SK-N-SH (cell line): Measurements from ENCODE around the gene CHRNE. TPM values are rescaled to one million over a fixed set of nuclear protein-coding genes. Genes with fewer than 3 reads are reported as not detected.

Experiments used
- CTCF ChIA-PET: fragments of 300-600, 350-600 bp; formaldehyde crosslinking; extraction: SDS; loops from one replicate; lab custom pipeline; 2021; lab: Yijun Ruan, JAX
- POLR2A ChIA-PET: fragments of 350-600 bp; sonication (Branson Sonifier 250); formaldehyde crosslinking; extraction: SDS; loops from one replicate; lab custom pipeline; 2020; ENCODE audit warnings: antibody characterized with exemption, inconsistent platforms; lab: Yijun Ruan, JAX
- DNase-seq: peaks from one replicate; pipeline ENCODE4 v3.0.0; 2012
- H2AFZ ChIP-seq: fragments of 200-600 bp; sonication (generic); 2 replicates; pipeline ENCODE4 v1.8.1; 2016; ENCODE audit warnings: antibody characterized with exemption, mild to moderate bottlenecking, low read depth
- H3F3A ChIP-seq: fragments of 200-600 bp; sonication (generic); replicated peaks from 2 replicates; pipeline ENCODE3; 2016; ENCODE audit warnings: antibody characterized with exemption, mild to moderate bottlenecking; ENCODE audit not compliant: insufficient read depth
- H3K27ac ChIP-seq, 2 experiments: fragments of 200-500 bp in 1 of 2; fragments of 200-600 bp in 1 of 2; sonication (Bioruptor generic) in 1 of 2; sonication (generic), shearing (Covaris generic) in 1 of 2; 2 replicates each; pipeline versions ENCODE4 v1.5.1 to v1.6.1; 2014 to 2016; ENCODE audit warnings: low read depth in 2 of 2, inconsistent platforms in 1 of 2, low read length in 1 of 2, mild to moderate bottlenecking in 1 of 2, mixed read lengths in 1 of 2
- H3K27me3 ChIP-seq: fragments of 200-600 bp; sonication (generic), shearing (Covaris generic); 2 replicates; pipeline ENCODE4 v1.6.1; 2016; ENCODE audit warnings: mixed run types; ENCODE audit not compliant: insufficient read depth
- H3K36me3 ChIP-seq, 2 experiments: fragments of 200-500 bp in 1 of 2; fragments of 200-600 bp in 1 of 2; sonication (Bioruptor generic) in 1 of 2; sonication (generic) in 1 of 2; replicated peaks in 1 of 2; 2 replicates each; pipeline versions ENCODE3 to v1.5.1; 2014 to 2016; ENCODE audit warnings: low read length in 1 of 2, mild to moderate bottlenecking in 1 of 2; ENCODE audit not compliant: insufficient read depth in 2 of 2, control insufficient read depth in 1 of 2
- H3K4me1 ChIP-seq, 2 experiments: fragments of 200-500 bp in 1 of 2; fragments of 200-600 bp in 1 of 2; sonication (Bioruptor generic) in 1 of 2; sonication (generic), shearing (Covaris generic) in 1 of 2; 2 replicates each; pipeline versions ENCODE4 v1.5.1 to v1.6.1; 2014 to 2016; ENCODE audit warnings: low read depth in 1 of 2, low read length in 1 of 2, mixed run types in 1 of 2; ENCODE audit not compliant: insufficient read depth in 2 of 2, control insufficient read depth in 1 of 2
- H3K4me2 ChIP-seq: fragments of 200-600 bp; sonication (generic), shearing (Covaris generic); 2 replicates; pipeline ENCODE4 v1.6.1; 2017; ENCODE audit warnings: mixed run types
- H3K4me3 ChIP-seq, 2 experiments: fragments of 200-500 bp in 1 of 2; fragments of 200-600 bp in 1 of 2; sonication (Bioruptor generic) in 1 of 2; sonication (generic), shearing (Covaris generic) in 1 of 2; 2 replicates each; pipeline versions ENCODE4 v1.5.1 to v1.8.1; 2014 to 2016; ENCODE audit warnings: low read depth in 2 of 2, inconsistent platforms in 1 of 2, low read length in 1 of 2, mild to moderate bottlenecking in 1 of 2, mixed read lengths in 1 of 2, moderate library complexity in 1 of 2
- H3K79me2 ChIP-seq: fragments of 200-600 bp; sonication (generic); 2 replicates; pipeline ENCODE4 v1.8.1; 2017; ENCODE audit warnings: mild to moderate bottlenecking; ENCODE audit not compliant: insufficient read depth
- H3K9ac ChIP-seq: fragments of 200-600 bp; sonication (generic); 2 replicates; pipeline ENCODE4 v1.6.1; 2017; ENCODE audit warnings: mixed run types
- H3K9me2 ChIP-seq: fragments of 200-600 bp; sonication (generic); 2 replicates; pipeline ENCODE4 v1.6.1; 2017; ENCODE audit warnings: mixed run types
- H3K9me3 ChIP-seq: fragments of 200-600 bp; sonication (generic); 2 replicates; pipeline ENCODE4 v1.6.1; 2017; ENCODE audit warnings: mixed run types, mild to moderate bottlenecking, moderate library complexity
- H4K20me1 ChIP-seq: fragments of 200-600 bp; sonication (generic); 2 replicates; pipeline ENCODE4 v1.6.1; 2017; ENCODE audit warnings: mild to moderate bottlenecking, mixed run types; ENCODE audit not compliant: insufficient read depth
- CTCF ChIP-seq: fragments of 200-600 bp; sonication (generic); IDR thresholded peaks from 2 replicates; pipeline ENCODE4 v1.6.1; 2017; ENCODE audit warnings: antibody characterized with exemption, mild to moderate bottlenecking, moderate library complexity
- ELF1 ChIP-seq: IDR thresholded peaks from 2 replicates; pipeline ENCODE4 v1.4.0; 2012
- FOSL2 ChIP-seq: IDR thresholded peaks from 2 replicates; pipeline ENCODE4 v1.4.0; 2012; ENCODE audit warnings: low read depth, mild to moderate bottlenecking, moderate library complexity, borderline replicate concordance
- IRF3 ChIP-seq: fragments of 150-350 bp; IDR thresholded peaks from 2 replicates; pipeline ENCODE4 v1.6.1; 2016; ENCODE audit warnings: mild to moderate bottlenecking, low read depth, low read length
- JUND ChIP-seq: IDR thresholded peaks from 2 replicates; pipeline ENCODE4 v1.4.0; 2012
- MAX ChIP-seq: IDR thresholded peaks from 2 replicates; pipeline ENCODE4 v1.4.0; 2012; ENCODE audit warnings: low read depth
- MXI1 ChIP-seq: IDR thresholded peaks from 2 replicates; pipeline ENCODE4 v1.6.1; 2012; ENCODE audit warnings: mild to moderate bottlenecking, low read depth, low read length, improper control_type of control experiment
- REST ChIP-seq: IDR thresholded peaks from 2 replicates; pipeline ENCODE4 v1.6.1; 2012; ENCODE audit warnings: mild to moderate bottlenecking, low read depth, low read length, moderate library complexity
- SMC3 ChIP-seq: IDR thresholded peaks from 2 replicates; pipeline ENCODE4 v1.6.1; 2012; ENCODE audit warnings: low read depth, low read length, improper control_type of control experiment
- TCF12 ChIP-seq: IDR thresholded peaks from 2 replicates; pipeline ENCODE4 v1.4.0; 2012
- ZBTB33 ChIP-seq: IDR thresholded peaks from 2 replicates; pipeline ENCODE4 v1.4.0; 2012; ENCODE audit warnings: low read depth, borderline replicate concordance
- WGBS: methylation state at CpG from one replicate; pipeline ENCODE4 v1.1.6; 2017; ENCODE audit warnings: low lambda C conversion rate; 5-methylcytosine and 5-hydroxymethylcytosine counted together
- polyA plus RNA-seq, 3 experiments: library from polyadenylated mRNA; depleted of rRNA; stranded (reverse); fragments of >200 nt; gene quantifications; 2 replicates each; pipeline ENCODE4 v1.2.3, GENCODE V29; 2012

The CHRNE gene
- polyA plus RNA-seq, 1 of the 3 experiments (the other 2 are of a cell fraction), result 0.71 TPM

- Histone ChIP-seq H3K9me3 (no peaks in the 10 kb centered on the region), H2AFZ (no peak overlapping the region), H3K9me2 (no peaks in the 10 kb centered on the region), H3K79me2 (no peaks in the 10 kb centered on the region), H3K4me3 (no peak overlapping the region), H3K4me2 (no peak overlapping the region), H4K20me1 (no peaks in the 10 kb centered on the region), H3K4me1 (no peaks in the 10 kb centered on the region), H3K36me3 (peaks cover 4 to 54% of the 10 kb centered on the region in 2 experiments), H3K9ac (no peak overlapping the region), H3F3A (peaks cover 3% of the 10 kb centered on the region), H3K27ac (no peak overlapping the region), H3K27me3 (no peaks in the 10 kb centered on the region)
- DNase-seq, result no peak
- TF ChIP-seq FOSL2 (no peak), JUND (no peak), IRF3 (no peak), REST (no peak), ZBTB33 (no peak), CTCF (no peak), MAX (no peak), SMC3 (no peak), TCF12 (no peak), MXI1 (no peak), ELF1 (no peak)
- CTCF ChIA-PET, result interaction anchor here (1.0 to 16.4 kb wide), 6 partner anchors 14 to 120 kb away, joined by 3 to 235 read pairs (median 7); partner anchors contain the start of genes C17orf107, CHRNE, GLTPD2 and VMO1
- POLR2A ChIA-PET, result no interaction called here
- WGBS, result 92% methylated on average over 12 of the region's 18 CpGs
These were observed 15.3 kb downstream of the CHRNE start for GRCh38 chr17:4887581-4887980.
